SJCRH30 (cell line): ENCODE data around the gene GLCE. TPM values are rescaled to one million over a fixed set of nuclear protein-coding genes. Genes with fewer than 3 reads are reported as not detected.
"Not testable (repeated sequence)": the region's sequence is repeated elsewhere in the genome, so short reads cannot be mapped to it uniquely, and the experiment has no call there.

Source experiments
- DNase-seq, 2 experiments: peaks; one replicate each; pipeline ENCODE4 v3.0.0-alpha.2; 2015 to 2020
- H3K27ac ChIP-seq: fragments of 250-450 bp; sonication (Bioruptor Pico); 2 replicates; pipeline ENCODE4 v1.5.1; 2020; ENCODE audit warnings: mild to moderate bottlenecking, moderate library complexity
- H3K27me3 ChIP-seq: fragments of 250-450 bp; sonication (Bioruptor Pico); 2 replicates; pipeline ENCODE4 v1.5.1; 2020; ENCODE audit warnings: mild to moderate bottlenecking, moderate library complexity
- H3K36me3 ChIP-seq: fragments of 250-450 bp; sonication (Bioruptor Pico); 2 replicates; pipeline ENCODE4 v1.5.1; 2020; ENCODE audit warnings: mild to moderate bottlenecking, moderate library complexity
- H3K4me1 ChIP-seq: fragments of 250-450 bp; sonication (Bioruptor Pico); 2 replicates; pipeline ENCODE4 v1.5.1; 2020; ENCODE audit warnings: mild to moderate bottlenecking, moderate library complexity
- H3K4me3 ChIP-seq: fragments of 250-450 bp; sonication (Bioruptor Pico); 2 replicates; pipeline ENCODE4 v1.5.1; 2020; ENCODE audit warnings: mild to moderate bottlenecking, moderate library complexity
- H3K9me3 ChIP-seq: fragments of 250-450 bp; sonication (Bioruptor Pico); replicated peaks from 2 replicates; pipeline ENCODE4 v1.5.1; 2020; ENCODE audit warnings: mild to moderate bottlenecking, moderate library complexity
- total RNA-seq: library from RNA; depleted of rRNA; stranded (reverse); fragments of >200 nt; shearing (Covaris generic); gene quantifications from 2 replicates; pipeline ENCODE4 v1.2.3, GENCODE V29; 2014

GLCE gene
- total RNA-seq, 1 experiment from 2014 or later = 51.2 TPM

DNA sequence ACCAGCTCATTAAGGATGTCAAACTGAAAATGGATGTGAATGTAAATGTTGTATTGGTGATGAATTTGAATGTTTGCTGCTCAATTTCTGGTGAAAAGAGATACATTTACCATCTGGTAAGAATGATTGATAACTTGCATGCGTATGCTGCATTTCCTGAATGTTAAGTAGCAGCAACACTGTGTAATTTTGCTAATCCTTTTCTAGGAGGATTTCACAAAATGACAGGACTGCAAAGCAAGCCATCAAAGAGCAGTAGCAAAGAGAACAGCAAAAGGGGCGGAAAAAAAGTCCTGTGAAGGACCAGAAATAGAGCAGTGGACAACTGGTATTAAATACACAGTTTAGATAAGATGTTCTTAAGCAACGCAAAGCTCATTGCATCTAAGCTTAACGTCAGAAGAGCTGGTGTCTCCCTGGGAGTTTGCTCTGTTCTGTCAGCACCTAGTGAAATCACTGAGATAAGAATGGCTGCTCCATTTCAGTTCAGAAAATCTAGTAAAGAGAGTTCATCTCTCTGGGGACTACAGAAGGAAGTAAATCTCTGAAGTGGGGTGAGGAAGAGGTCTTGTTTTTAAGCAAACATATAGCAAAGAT lies 114.7 kb downstream of the GLCE start:
- Histone ChIP-seq H3K27me3 (no peaks in the 10 kb centered on the region), H3K4me3 (no peak overlapping the region), H3K36me3 (no peaks in the 10 kb centered on the region), H3K4me1 (peaks cover 3% of the 10 kb centered on the region; the same call in 1 of the 2 replicates), H3K9me3 (no peaks in the 10 kb centered on the region), H3K27ac (no peak overlapping the region)
- DNase-seq = no peak

DNA sequence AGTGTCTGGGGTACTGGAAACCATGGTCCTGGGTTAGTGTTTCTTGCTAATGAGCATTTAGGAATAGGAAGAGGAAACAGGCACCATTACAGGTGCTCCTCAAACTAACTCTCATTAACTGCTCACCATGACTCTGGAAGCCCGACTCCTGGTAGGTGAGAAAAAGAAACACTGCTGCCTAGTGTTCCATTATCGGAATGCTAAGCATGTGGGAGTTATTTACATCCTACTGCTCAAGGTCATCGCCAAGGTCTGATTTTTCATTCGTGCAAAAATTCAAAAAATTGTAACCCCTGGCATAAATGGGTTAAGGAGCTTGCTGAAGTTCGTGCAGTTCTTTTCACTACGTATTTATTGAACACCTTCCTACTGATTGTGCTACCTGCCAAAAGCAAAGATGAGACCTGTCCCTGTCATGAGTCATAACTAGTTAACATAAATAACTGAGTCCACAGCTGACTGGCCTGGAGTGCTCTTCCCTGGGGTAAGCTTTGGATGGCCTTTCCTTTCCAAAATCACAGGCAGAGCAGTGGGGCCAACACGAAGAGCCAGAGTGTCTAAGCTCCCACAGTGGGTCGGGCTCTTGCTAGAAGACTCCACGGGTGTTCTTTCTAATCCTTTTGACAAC lies 115.6 kb downstream of the GLCE start:
- Histone ChIP-seq H3K4me1 (peaks cover 3% of the 10 kb centered on the region; the same call in 1 of the 2 replicates), H3K4me3 (no peak overlapping the region), H3K27me3 (no peaks in the 10 kb centered on the region), H3K36me3 (no peaks in the 10 kb centered on the region), H3K27ac (no peak overlapping the region), H3K9me3 (no peaks in the 10 kb centered on the region)
- DNase-seq = no peak

DNA sequence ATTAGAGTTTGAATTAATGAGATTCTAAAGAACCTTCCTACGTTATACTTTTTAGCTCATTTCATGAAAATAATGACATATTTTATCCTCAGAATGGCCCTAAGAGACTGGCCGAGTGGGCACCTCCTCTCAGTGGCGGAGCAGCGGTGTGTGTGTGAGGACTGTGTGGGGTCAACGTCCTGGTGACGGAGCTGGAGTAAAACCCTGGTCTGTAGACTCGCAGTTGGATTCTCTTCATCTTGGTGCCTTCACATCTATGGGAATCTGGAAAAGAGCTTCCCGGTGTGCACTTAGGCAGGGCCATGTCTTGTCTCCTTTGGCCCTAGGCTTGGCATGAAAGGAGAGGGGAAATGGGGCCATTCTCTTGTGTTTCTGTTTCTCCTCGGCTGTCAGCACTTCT lies 116.9 kb downstream of the GLCE start:
- Histone ChIP-seq H3K4me3 (no peak overlapping the region), H3K9me3 (no peaks in the 10 kb centered on the region), H3K4me1 (peaks cover under 1% of the 10 kb centered on the region; the same call in 1 of the 2 replicates), H3K27ac (no peak overlapping the region), H3K27me3 (no peaks in the 10 kb centered on the region), H3K36me3 (no peaks in the 10 kb centered on the region)
- DNase-seq = no peak

DNA sequence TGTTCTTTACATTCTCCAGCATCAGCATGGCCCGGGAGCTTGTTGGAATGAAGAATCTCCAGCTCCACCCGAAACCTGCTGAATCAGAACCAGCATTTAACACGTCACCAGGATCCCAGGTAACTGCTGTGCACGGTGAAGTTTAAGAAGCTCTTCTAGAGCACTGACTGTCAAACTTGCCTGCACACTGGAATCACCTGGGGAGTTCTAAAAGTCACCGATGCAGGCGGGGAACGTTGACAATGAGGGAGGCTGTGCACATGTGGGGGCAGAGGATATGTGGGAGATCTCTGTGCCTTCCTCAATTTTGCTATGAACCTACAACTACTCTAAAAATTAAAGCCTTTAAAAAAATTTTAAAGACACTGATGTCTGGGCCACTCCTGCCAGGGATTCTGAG lies 119.2 kb downstream of the GLCE start:
- Histone ChIP-seq H3K4me1 (no peaks in the 10 kb centered on the region), H3K27me3 (no peaks in the 10 kb centered on the region; the same call in 1 of the 2 replicates), H3K9me3 (no peaks in the 10 kb centered on the region), H3K36me3 (no peaks in the 10 kb centered on the region), H3K27ac (no peak overlapping the region), H3K4me3 (no peak overlapping the region)
- DNase-seq = no peak

DNA sequence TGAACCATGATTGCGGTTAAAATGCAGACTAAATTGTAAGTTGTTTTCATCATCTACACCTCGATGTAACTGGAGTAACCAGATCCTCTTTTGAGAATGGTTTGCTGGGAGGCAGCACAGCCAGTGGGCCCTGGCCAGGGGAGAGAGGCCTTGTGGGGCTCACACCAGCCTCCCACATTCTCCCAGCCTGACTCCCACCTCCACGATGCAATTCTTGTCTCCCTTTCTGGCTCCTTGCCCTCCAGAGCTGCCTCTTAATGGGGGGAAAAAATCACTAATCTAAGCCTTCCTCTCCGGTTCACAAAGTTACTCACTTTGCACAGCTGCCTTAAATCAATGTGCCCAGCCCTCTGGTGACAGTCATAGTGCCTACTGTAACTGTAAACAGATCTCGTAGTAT lies 120.3 kb downstream of the GLCE start:
- DNase-seq = no peak
- Histone ChIP-seq H3K36me3 (no peaks in the 10 kb centered on the region), H3K27ac (no peak overlapping the region), H3K27me3 (no peaks in the 10 kb centered on the region; the same call in 1 of the 2 replicates), H3K9me3 (no peaks in the 10 kb centered on the region), H3K4me1 (no peaks in the 10 kb centered on the region), H3K4me3 (no peak overlapping the region)

DNA sequence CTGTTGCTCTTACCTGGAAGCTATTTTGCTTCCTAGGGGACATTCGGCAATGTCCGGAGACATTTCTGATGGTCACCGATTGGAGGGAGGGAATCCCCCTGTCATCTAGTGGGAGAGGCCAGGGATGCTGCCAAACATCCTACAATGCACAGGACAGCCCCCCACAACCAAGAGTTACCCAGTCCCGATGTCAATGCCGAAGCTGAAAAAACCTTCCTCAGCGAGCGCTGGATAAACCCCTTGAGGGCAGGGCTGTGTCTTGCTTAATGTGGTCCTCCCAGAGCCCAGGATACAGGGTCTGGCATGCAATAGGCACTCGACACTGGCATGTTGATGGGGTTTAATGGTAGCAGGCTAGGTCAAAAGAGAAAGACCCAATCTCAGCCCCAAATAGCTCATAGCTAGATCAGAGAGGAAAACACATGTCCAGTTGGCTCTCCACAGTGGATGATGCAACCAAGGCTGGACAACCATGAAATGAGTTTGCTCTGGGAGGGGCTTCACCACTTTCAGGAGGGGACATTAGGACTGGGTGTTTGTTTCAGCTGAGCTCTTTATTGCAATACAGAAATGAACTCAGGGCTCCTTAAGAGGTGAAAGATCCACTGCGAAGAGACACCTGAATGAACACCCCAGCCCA lies 121.8 kb downstream of the GLCE start:
- Histone ChIP-seq H3K36me3 (no peaks in the 10 kb centered on the region), H3K4me3 (no peak overlapping the region), H3K27me3 (no peaks in the 10 kb centered on the region; the same call in 1 of the 2 replicates), H3K9me3 (no peaks in the 10 kb centered on the region), H3K27ac (no peak overlapping the region), H3K4me1 (no peaks in the 10 kb centered on the region)
- DNase-seq = no peak

DNA sequence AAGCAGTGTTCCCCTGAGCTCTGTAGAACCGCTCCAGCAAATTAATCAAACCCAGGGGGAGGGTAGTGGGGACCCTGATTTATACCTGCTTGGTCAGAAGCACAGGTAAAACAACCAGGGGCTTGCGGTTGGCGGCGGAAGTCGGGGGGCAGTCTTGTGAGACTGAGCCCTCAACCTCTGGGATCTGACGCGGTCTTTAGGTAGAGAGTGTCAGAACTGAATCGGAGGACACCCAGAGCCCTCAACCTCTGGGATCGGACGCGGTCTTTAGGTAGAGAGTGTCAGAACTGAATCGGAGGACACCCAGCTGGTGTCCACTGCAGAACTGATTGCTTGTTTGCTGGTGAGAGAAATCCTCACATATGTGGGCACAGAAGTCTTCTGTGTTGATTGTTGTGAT lies 125.4 kb downstream of the GLCE start:
- Histone ChIP-seq H3K9me3 (no peaks in the 10 kb centered on the region), H3K27me3 (no peaks in the 10 kb centered on the region; the same call in 1 of the 2 replicates), H3K4me3 (no peak overlapping the region), H3K27ac (no peak overlapping the region), H3K36me3 (no peaks in the 10 kb centered on the region), H3K4me1 (no peaks in the 10 kb centered on the region)
- no peak for DNase-seq

DNA sequence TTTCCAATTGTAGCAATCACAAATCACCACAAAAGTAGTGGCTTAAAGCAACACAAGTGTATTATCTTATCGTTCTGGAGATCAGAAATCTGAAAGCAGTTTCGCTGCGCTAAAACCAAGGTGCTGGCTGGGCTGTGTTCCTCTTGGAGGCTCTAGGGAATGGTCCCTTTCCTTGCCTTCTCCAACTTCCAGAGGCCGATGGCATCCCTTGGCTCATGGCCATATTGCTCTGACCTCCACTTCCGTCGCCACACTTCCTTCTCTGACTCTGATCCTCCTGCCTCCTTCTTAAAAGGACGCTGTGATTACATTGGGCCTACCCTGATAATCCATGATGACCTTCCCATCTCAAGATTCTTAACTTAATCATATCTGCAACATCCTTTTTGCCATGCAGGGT lies 127.6 kb downstream of the GLCE start:
- Histone ChIP-seq H3K9me3 (no peaks in the 10 kb centered on the region), H3K4me1 (no peaks in the 10 kb centered on the region)
- DNase-seq = no peak

DNA sequence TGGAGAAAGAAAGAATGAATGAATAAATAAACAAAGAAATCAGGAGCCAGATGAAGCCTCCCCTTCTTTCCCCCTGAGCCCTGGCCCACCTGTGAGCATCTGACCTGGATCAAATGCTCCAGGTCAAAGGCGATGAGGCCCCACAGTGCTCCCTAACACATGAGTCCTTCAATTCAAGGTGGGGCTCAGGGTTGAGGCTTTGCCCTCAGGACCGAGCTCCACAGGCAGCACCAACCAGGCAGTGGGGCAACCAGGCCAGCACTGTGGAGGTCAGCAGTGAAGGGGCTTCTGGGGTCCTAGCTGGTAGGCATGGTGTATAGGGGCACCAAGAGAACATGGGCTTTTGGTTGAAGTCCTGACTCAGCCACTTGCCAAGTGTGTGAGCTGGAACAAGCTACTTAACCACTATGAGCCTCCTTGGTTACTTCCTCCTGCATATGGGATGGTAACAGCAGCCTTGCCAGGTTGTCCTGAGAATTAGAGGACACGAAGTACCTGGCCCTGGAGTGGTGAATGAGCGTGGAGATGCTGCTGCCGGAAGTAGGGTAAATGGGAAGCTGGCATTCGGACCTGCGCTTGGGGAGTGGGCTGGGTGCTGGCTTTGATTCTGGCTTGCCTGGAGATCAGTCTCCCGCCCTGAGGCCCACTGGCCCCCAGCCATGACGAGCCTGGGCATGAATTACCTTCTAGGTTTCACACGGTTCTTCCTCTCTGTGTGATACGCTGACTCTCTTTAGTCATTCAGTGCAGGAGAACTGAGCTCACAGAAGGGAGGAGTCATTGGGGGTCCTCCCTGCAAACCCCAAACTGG lies 128.3 kb downstream of the GLCE start:
- no peaks in the 10 kb centered on the region for H3K4me1 ChIP-seq
- H3K4me3 ChIP-seq = no peak overlapping the region
- no peak for DNase-seq
- H3K9me3 ChIP-seq = no peaks in the 10 kb centered on the region
- peaks cover 4% of the 10 kb centered on the region; the same call in 1 of the 2 replicates for H3K27me3 ChIP-seq
- no peak overlapping the region for H3K27ac ChIP-seq
- no peaks in the 10 kb centered on the region for H3K36me3 ChIP-seq

More for the DNA sequence above, 127.6 kb downstream of the GLCE start:
- no peak overlapping the region for H3K4me3 ChIP-seq
- H3K36me3 ChIP-seq = no peaks in the 10 kb centered on the region
- no peak overlapping the region for H3K27ac ChIP-seq
- peaks cover 4% of the 10 kb centered on the region; the same call in 1 of the 2 replicates for H3K27me3 ChIP-seq

DNA sequence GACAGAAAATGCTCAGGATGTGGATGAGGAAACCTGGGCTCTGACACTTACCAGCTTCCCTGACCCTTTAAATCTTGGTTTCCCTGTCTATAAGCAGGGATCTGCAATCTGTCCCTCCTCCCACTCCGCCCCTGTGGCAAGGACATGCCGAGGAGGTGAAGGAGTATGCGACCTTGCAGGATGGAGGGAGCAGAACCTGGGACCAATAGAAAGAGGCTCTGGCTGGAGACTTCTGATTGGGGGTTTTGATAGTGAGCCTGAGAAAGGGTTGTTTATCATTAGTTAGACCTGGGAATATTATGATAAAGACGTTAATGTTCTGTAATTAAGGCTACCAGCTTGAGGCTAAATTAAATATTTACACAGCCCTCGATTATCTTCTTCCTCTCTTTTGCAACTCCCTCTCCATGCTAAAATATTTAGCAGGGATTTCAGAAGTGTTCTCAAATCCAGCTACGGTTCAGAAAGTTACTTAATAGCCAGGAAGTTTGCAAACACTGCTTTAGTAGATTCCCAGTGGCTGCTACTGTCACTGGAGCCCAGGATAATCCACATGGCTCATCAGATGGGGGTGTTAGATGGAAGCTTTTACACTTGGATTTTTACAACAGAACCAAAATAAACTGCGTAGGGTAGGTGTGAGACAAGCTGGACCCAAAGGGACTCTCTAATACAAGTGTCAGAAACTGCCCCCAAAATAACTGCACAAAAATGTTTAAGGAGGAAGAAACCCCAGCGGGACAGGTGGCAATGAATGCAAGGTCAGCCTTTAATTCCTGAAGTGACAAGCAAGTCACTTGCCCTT lies 129.1 kb downstream of the GLCE start:
- H3K9me3 ChIP-seq = no peaks in the 10 kb centered on the region

DNA sequence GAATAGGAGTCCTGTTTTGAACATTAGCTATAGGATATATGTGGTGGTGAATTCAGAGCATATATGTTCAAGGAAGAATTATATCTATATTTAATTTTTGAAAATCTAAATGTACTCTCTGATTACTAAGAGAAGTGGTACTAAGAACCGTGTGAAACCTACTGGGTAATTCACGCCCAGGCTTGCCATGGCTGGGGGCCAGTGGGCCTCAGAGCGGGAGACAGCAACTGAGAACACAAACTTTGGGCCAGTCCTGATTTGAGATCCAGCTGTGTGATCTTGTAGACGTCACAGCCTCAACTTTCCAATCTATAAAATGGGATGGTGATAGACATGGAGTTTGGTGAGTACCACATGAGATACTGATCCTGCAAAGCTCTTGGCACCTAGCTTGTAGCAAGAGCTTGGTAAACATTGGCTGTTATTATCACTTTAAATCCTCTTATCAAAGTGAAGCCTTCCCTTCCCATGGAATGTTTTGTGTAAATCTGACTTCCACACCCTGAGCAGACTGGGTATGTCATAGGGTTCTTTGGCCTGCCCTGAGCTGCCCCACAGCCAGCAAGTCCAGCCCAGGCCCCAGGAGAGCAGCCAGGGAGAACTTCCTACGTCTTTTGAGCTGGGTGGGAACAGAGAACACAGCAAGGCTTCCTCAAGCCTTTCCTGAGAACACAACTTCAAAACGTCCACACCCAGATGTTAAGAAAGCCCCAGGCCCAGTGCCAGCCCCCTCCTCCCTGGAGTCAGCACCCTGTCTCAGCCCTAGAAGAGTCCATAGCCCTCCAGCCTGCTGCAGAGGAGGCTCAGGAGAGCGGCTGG lies 130.1 kb downstream of the GLCE start:
- no peaks in the 10 kb centered on the region for H3K9me3 ChIP-seq
- H3K4me1 ChIP-seq = no peaks in the 10 kb centered on the region
- no peak overlapping the region for H3K27ac ChIP-seq
- peaks cover 7% of the 10 kb centered on the region; the same call in 1 of the 2 replicates for H3K27me3 ChIP-seq
- no peak for DNase-seq
- H3K36me3 ChIP-seq = no peaks in the 10 kb centered on the region
- H3K4me3 ChIP-seq = no peak overlapping the region

More for the DNA sequence above, 129.1 kb downstream of the GLCE start:
- peaks cover 7% of the 10 kb centered on the region; the same call in 1 of the 2 replicates for H3K27me3 ChIP-seq
- H3K36me3 ChIP-seq = no peaks in the 10 kb centered on the region
- no peak for DNase-seq
- H3K27ac ChIP-seq = no peak overlapping the region
- no peak overlapping the region for H3K4me3 ChIP-seq
- no peaks in the 10 kb centered on the region for H3K4me1 ChIP-seq

DNA sequence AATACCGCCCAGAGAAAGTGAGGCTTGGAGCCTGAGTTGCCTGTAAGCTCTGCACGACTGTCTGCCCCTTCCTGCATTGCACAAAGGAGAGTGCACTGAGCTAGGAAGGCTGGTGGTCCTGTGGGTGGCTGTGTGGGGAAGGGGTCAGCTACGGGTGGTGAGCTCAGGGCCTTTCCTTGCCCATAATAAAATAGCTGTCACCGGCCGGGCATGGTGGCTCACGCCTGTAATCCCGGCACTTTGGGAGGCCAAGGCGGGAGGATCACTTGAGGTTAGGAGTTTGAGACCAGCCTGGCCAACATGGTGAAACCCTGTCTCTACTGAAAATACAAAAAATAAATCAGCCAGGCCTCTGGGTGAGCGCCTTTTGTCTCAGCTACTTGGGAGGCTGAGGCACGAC lies 131.2 kb downstream of the GLCE start:
- H3K4me3 ChIP-seq, H3K27me3 ChIP-seq, H3K36me3 ChIP-seq, DNase-seq, H3K9me3 ChIP-seq, H3K27ac ChIP-seq, H3K4me1 ChIP-seq: not testable (repeated sequence)

DNA sequence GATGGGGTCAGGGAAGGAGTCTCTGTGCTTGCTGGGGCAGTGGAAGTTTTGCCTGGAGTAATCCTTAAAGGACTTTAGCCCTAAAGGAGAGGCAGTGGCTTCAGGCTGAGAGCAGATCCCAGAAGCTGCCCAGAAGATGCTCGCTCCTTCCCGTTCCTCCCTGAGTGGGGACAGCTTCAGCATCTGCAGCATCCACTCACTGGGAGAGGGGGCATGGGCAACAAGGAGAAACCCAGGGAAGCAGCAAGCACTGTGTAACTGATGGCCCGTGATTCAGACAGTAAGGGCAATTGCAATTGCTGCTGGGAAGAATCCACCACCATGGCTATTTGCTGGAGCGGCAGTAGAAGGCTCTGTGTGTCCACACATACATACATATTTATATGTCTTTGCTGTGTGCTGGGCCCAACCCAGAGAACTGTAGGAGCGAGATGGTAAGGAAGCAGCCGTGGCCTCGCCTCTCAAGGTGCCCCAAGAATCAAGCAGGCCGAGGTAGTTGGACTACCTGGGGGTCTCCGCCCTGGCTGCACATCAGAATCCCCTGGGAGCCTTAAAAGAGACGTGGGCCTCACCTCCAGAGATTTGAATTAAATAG lies 132.5 kb downstream of the GLCE start:
- no peak overlapping the region for H3K27ac ChIP-seq
- H3K9me3 ChIP-seq = no peaks in the 10 kb centered on the region
- H3K4me3 ChIP-seq = no peak overlapping the region
- H3K27me3 ChIP-seq = peaks cover 11% of the 10 kb centered on the region
- H3K36me3 ChIP-seq = no peaks in the 10 kb centered on the region
- DNase-seq = no peak
- no peaks in the 10 kb centered on the region for H3K4me1 ChIP-seq
